GM13976 (cell line): Measurements from ENCODE around the gene SMYD4.
"Not testable (repeated sequence)": the region's sequence is repeated elsewhere in the genome, so short reads cannot be mapped to it uniquely, and the experiment has no call there.

Source experiments
- DNase-seq: peaks from one replicate; pipeline ENCODE4 v3.0.0; 2012; ENCODE audit warnings: low spot score
- in situ Hi-C: fragments of 300-500 bp; cut with MboI; formaldehyde crosslinking; loops from one replicate; pipeline ENCODE4 v1.12.0; 2022; ENCODE audit warnings: low sequenced_read_pairs, mixed read lengths, inconsistent platforms; ENCODE audit not compliant: unreplicated experiment
- TF ChIP-seq, protein P1 (sequence below): IDR thresholded peaks from 2 replicates; pipeline ENCODE4 v1.5.1; 2012; ENCODE audit warnings: borderline replicate concordance, mild to moderate bottlenecking; ENCODE audit not compliant: insufficient read depth; ENCODE audit errors: extremely low read depth, missing control alignments, control extremely low read depth

Gene SMYD4

DNA sequence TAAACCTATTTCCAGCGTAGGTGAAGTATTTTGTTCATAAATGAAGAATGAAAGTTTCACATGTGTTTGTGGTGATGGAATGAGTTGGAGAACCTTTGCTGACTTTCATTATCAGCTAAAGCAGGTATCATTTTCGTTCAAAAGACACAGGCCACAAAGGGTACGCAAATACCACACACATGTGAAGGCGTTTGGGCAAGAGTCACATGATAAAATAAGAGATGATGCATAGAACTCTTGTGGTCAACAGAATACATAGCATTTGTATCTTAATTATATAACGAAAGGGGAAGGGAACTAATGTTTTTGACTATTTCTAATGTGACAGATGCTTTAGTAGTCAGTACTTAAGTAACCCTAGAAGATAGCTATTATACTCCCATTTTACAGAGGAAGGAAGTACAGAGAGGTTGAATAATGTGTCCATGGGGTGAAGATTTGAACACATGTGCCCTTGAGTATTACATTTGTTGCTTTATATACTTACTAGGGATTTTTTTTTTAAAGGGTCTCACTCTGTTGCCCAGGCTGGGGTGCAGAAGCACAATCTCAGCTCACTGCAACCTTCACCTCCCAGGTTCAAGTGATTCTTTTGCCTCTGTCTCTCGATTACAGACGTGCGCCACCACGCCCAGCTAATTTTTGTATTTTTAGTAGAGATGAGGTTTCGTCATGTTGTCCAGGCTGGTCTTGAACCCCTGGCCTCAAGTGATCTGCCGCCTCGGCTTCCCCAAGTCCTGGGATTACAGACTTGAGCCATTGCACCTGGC lies 4.9 kb upstream of the SMYD4 start:
- in situ Hi-C loops: no loop called here
- peak; percentile 82 for DNase-seq
- TF ChIP-seq, protein P1, sequence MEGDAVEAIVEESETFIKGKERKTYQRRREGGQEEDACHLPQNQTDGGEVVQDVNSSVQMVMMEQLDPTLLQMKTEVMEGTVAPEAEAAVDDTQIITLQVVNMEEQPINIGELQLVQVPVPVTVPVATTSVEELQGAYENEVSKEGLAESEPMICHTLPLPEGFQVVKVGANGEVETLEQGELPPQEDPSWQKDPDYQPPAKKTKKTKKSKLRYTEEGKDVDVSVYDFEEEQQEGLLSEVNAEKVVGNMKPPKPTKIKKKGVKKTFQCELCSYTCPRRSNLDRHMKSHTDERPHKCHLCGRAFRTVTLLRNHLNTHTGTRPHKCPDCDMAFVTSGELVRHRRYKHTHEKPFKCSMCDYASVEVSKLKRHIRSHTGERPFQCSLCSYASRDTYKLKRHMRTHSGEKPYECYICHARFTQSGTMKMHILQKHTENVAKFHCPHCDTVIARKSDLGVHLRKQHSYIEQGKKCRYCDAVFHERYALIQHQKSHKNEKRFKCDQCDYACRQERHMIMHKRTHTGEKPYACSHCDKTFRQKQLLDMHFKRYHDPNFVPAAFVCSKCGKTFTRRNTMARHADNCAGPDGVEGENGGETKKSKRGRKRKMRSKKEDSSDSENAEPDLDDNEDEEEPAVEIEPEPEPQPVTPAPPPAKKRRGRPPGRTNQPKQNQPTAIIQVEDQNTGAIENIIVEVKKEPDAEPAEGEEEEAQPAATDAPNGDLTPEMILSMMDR: no peak

DNA sequence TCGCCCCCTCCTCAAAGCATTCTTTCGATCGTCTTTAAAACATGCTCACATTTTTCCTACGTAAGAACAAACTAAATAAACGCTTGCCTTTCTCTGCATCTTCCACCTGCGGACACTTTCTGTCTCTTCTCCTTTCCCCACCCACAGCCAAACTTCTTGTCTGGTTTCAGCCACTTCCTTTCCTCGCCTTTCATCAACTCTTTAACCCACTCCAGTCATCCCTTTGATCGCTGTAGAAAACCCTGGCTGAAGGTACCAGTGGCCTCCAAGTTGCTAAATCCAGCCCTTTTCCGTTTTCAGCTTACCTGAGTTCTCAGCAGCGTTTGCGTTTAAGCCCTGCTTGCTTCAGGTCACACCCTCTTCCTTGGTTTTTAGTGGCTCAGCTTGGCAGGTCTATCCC lies 586 bp upstream of the SMYD4 start:
- TF ChIP-seq, protein P1: no peak
- in situ Hi-C loops: no loop called here
- no peak for DNase-seq

DNA sequence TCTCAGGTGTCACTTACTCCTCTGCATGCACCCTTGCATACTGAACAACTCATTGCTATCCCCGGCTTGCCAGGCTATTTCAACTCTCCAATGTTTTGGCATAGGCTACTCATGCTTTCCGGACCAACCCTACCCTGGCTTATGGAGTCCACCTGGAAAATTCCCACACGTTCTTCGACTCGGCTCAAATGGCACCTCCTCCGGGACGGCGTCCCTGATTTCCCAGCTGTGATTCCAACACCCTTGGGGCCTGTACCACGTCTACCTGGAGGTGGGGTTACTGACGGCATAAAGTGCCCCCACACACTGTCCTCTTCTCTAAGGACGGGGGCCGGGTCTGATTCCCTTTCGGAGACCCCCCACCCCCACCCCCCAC lies 498 bp downstream of the SMYD4 start:
- TF ChIP-seq, protein P1: no peak
- no peak for DNase-seq
- in situ Hi-C loops: no loop called here

DNA sequence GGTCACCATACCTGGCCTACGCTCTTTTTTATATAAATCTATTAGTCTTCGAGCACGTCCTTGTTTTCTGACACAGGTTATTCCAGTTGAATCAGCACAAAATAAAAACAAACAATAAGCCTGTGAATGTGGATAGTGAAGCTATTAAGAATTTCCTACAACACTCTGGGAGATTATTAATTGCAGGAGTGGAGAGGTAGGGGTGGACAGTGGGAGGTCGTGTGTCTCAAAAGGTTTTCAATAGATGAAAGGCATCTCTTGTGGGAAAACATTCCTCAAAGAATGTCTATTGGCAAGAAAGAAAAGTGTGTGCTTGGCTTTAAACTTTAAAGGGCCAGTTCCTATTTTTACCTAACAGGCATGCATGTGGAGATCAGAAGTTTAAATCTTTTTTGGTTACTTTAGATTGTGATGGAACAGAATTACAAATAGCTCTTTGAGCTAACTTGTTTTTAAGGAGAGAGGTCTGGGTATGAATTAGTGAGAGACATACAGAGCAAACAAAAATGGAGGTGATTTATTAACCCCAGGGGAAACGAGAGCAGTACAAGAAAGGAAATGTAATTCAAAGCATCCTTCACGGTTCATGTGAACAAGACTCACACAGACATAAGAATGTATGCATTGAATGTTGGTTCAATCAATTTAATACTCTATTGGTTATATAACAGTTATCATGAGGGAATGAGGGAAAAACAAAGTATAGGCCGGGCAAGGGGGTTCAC lies 9.0 kb downstream of the SMYD4 start:
- in situ Hi-C loops: no loop called here
- DNase-seq: no peak
- TF ChIP-seq, protein P1: no peak

DNA sequence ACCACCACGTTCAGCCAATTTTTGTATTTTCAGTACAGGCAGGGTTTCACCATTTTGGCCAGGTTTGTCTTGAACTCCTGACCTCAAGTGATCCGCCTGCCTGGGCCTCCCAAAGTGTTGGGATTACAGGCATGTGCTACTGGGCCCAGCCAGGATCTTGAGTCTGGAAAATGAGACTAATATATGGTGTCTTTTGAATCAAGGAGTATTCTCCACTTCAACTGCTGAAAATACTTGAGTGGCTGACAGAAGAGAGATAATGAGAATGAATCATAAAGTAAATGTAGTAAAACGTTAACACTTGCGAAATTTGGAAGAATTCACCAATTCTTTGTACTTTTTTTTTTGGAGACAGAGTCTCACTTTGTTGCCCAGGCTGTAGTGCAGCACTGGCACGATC lies 16.6 kb downstream of the SMYD4 start:
- DNase-seq: no peak
- in situ Hi-C loops: no loop called here
- TF ChIP-seq, protein P1: no peak

DNA sequence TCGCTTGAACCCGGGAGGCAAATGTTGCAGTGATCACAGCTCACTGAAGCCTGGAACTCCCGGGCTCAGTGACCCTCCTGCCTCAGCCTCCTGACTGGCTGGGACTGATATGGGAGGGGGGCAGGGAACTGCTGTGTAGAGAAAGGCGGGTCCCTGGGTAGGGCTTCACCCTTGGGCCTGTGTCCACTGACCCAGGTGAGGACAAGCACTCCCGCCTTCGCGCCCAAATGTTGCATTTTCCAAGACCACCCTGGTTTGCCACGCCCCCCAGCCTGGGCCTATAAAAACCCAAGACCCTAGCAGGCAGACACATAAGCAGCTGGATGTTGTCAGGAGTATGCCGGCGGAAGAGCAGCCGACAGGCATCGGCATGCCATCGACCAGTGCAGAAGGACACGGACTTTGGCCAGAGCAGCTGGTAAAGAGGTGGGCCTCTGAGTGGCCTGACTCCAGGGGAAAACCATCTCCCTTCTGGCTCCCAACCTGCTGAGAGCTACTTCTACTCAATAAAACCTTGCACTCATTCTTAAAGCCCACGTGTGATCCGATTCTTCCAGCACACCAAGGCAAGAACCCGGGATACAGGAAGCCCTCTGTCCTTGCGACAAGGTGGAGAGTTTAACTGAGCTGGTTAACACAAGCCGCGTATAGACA lies 19.1 kb downstream of the SMYD4 start:
- TF ChIP-seq, protein P1: no peak
- no peak for DNase-seq
- in situ Hi-C loops: no loop called here

DNA sequence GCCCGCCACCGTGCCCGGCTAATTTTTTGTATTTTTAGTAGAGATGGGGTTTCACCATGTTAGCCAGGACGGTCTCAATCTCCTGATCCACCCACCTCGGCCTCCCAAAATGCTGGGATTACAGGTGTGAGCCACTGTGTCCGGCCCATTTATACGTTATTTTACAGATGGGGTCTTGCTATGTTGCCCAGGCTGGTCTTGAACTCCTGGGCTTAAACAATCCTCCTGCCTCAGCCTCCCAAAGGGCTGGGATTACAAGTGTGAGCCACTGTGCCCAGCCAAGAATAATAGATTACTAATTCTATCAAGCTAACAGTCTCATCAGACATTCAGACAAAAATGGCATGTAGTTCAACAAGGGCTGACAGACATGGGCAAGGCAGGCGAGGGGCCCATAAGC lies 19.9 kb downstream of the SMYD4 start:
- in situ Hi-C loops, DNase-seq: not testable (repeated sequence)
